KMS-11 (cell line): ENCODE results near the gene RRAD.
"Not testable (repeated sequence)": the region's sequence is repeated elsewhere in the genome, so short reads cannot be mapped to it uniquely, and the experiment has no call there.

Experiments
- H2AFZ ChIP-seq: fragments of 200-600 bp; sonication (generic); 2 replicates; pipeline ENCODE4 v1.6.1; 2016; ENCODE audit warnings: antibody characterized with exemption, mixed run types, low read depth
- H3K27ac ChIP-seq: fragments of 200-600 bp; sonication (generic); 2 replicates; pipeline ENCODE4 v1.6.1; 2016; ENCODE audit warnings: mild to moderate bottlenecking, mixed run types
- H3K27me3 ChIP-seq: fragments of 200-600 bp; sonication (generic); 2 replicates; pipeline ENCODE4 v1.6.1; 2017; ENCODE audit warnings: mild to moderate bottlenecking, low read depth, mixed run types, moderate library complexity; ENCODE audit not compliant: insufficient read depth
- H3K36me3 ChIP-seq: fragments of 200-600 bp; sonication (generic); 2 replicates; pipeline ENCODE4 v1.6.1; 2017; ENCODE audit warnings: mild to moderate bottlenecking, mixed run types; ENCODE audit not compliant: insufficient read depth
- H3K4me1 ChIP-seq: fragments of 200-600 bp; sonication (generic); 2 replicates; pipeline ENCODE4 v1.6.1; 2016; ENCODE audit warnings: mild to moderate bottlenecking, low read depth, mixed run types; ENCODE audit not compliant: poor library complexity, severe bottlenecking
- H3K4me2 ChIP-seq: fragments of 200-600 bp; sonication (generic); 2 replicates; pipeline ENCODE4 v1.7.0; 2016; ENCODE audit warnings: mild to moderate bottlenecking, mixed run types
- H3K4me3 ChIP-seq: fragments of 200-600 bp; sonication (generic); IDR thresholded peaks from 2 replicates; pipeline ENCODE4 v1.6.1; 2017; ENCODE audit warnings: low read depth, low read length, mixed read lengths; ENCODE audit not compliant: insufficient read depth
- H3K79me2 ChIP-seq: fragments of 200-600 bp; sonication (generic); 2 replicates; pipeline ENCODE4 v1.6.1; 2016; ENCODE audit warnings: low read depth, mixed run types; ENCODE audit not compliant: insufficient read depth
- H3K9ac ChIP-seq: fragments of 200-600 bp; sonication (generic); 2 replicates; pipeline ENCODE4 v1.6.1; 2016; ENCODE audit warnings: mild to moderate bottlenecking, mixed run types
- H4K20me1 ChIP-seq: fragments of 200-600 bp; sonication (generic); 2 replicates; pipeline ENCODE4 v1.6.1; 2016; ENCODE audit warnings: mild to moderate bottlenecking, mixed run types; ENCODE audit not compliant: insufficient read depth
- TF ChIP-seq, protein P1 (sequence below): fragments of 200-600 bp; sonication (generic); conservative IDR thresholded peaks from 2 replicates; pipeline ENCODE4 v1.6.1; 2017; ENCODE audit warnings: low read depth, mild to moderate bottlenecking, antibody characterized with exemption, low read length, moderate library complexity, mixed read lengths

The RRAD gene

DNA sequence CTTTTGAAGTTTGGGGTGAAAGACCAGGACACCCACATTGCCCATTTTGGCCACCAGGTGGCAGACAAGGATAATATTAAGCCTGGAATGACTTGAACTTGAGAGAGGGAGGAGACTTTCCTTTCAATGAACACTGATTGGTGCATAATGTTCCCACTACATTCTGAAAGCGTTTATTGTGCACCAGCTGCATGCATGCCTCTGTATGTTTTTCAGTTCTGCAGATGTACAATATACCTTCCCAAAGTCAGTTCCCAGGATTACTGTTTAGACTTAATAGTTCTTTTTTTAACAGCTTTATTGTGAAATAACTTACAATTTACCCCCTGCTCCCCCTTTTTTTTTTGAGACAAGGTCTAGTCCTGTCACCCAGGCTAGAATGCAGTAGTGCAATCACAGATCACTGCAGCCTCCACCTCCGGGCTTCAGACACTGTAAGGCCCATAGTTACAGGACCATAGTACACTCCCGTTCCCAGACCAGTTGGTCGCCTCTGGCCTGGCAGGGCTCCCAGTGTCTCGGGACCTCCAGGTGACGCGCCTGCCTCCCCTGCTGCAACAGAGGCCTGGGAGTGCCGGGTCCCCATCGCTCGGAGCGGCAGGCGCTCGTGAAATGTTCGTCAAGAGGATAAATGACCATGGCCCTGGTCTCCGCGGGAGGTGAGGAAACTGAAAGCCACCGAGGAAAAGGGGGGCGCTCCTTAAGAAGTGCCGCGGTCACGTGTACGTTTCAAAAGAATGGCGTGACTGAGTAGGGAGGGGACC is 22.1 kb upstream of the RRAD start:
- Histone ChIP-seq H3K27me3 (no peaks in the 10 kb centered on the region), H3K79me2 (no peaks in the 10 kb centered on the region), H3K36me3 (no peaks in the 10 kb centered on the region), H4K20me1 (no peaks in the 10 kb centered on the region), H3K27ac (no peak overlapping the region), H3K4me3 (no peak overlapping the region), H2AFZ (peak overlapping the region; percentile 88), H3K4me1 (peaks cover 3% of the 10 kb centered on the region), H3K9ac (no peak overlapping the region), H3K4me2 (peak overlapping the region; percentile 71)
- TF ChIP-seq, protein P1, sequence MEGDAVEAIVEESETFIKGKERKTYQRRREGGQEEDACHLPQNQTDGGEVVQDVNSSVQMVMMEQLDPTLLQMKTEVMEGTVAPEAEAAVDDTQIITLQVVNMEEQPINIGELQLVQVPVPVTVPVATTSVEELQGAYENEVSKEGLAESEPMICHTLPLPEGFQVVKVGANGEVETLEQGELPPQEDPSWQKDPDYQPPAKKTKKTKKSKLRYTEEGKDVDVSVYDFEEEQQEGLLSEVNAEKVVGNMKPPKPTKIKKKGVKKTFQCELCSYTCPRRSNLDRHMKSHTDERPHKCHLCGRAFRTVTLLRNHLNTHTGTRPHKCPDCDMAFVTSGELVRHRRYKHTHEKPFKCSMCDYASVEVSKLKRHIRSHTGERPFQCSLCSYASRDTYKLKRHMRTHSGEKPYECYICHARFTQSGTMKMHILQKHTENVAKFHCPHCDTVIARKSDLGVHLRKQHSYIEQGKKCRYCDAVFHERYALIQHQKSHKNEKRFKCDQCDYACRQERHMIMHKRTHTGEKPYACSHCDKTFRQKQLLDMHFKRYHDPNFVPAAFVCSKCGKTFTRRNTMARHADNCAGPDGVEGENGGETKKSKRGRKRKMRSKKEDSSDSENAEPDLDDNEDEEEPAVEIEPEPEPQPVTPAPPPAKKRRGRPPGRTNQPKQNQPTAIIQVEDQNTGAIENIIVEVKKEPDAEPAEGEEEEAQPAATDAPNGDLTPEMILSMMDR = peak; percentile 92

DNA sequence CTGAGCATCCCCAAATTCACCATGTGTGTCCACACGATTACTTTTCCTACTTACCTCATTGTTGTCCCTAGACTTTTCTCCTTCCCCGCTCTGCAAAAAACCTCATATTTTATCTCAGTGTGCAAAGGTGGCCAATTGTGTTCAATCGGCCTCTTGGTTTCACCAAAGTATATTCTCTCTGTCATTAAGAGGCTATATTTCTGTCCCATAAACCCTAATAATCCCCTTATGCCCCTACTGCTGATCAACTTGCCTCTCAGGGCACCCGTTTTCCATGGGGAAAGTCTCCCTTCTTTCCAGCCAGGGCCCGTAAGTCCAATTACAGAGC is 21.6 kb upstream of the RRAD start:
- TF ChIP-seq, protein P1 = no peak
- Histone ChIP-seq H3K27ac (no peak overlapping the region), H3K36me3 (no peaks in the 10 kb centered on the region), H3K4me3 (no peak overlapping the region), H4K20me1 (no peaks in the 10 kb centered on the region), H3K27me3 (no peaks in the 10 kb centered on the region), H3K79me2 (no peaks in the 10 kb centered on the region), H3K9ac (no peak overlapping the region), H2AFZ (no peak overlapping the region), H3K4me2 (no peak overlapping the region), H3K4me1 (peaks cover 3% of the 10 kb centered on the region)

DNA sequence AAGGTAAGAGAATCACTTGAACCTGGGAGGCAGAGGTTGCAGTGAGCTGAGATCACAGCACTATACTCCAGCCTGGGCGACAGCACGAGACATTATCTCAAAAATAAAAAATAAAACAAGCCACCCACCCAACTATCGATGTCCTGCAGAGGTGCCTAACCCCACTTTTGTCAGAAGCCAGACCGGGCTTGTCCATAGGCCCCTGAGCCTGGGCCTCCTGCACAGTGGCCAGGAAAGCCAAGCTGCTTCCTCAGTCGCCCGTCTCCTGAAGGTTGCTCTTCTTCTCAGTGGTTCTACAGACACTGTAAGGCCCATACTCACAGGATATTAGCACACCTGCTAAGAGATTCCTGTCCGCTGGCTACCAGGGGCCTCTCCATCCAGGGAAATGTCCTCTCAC is 21.2 kb upstream of the RRAD start:
- Histone ChIP-seq H3K27me3 (no peaks in the 10 kb centered on the region), H3K36me3 (no peaks in the 10 kb centered on the region), H3K9ac (no peak overlapping the region), H3K4me2 (no peak overlapping the region), H4K20me1 (no peaks in the 10 kb centered on the region), H3K4me3 (no peak overlapping the region), H3K79me2 (no peaks in the 10 kb centered on the region), H2AFZ (no peak overlapping the region), H3K4me1 (peaks cover 3% of the 10 kb centered on the region), H3K27ac (no peak overlapping the region)
- TF ChIP-seq, protein P1 = no peak

DNA sequence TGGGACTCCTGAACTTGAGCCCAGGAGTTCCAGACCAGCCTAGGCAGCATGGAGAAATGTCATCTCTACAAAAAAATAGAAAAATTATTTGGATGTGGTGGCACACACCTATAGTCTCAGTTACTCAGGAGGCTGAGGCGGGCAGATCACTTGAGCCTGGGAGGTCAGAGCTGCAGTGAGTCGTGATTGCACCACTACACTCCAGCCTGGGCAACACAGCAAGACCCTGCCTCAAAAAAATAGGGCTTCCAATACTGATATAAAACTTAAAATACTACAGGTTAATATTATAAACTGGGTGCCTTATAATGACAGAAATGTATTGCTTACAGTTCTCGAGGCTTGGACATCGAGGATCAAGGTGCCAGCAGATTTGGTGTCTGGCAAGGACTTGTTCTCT is 20.6 kb upstream of the RRAD start:
- TF ChIP-seq, protein P1 = no peak

DNA sequence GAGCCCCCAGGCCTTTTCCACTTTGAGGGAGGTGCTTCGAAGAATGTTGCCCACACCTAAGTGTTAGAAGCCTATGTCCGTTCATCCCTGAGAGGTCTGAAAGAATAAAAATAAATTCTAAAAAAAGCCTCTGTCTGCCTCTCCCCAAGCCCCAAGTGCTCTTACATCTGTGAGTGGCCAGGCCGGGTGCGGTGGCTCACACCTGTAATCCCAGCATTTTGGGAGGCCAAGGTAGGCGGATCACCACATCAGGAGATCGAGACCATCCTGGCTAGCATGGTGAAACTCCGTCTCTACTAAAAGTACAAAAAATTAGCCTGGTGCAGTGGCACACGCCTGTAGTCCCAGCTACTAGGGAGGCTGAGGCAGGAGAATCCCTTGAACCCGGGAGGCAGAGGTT is 19.6 kb upstream of the RRAD start:
- not testable (repeated sequence) for H3K79me2 ChIP-seq, H3K27ac ChIP-seq, H3K27me3 ChIP-seq, H3K4me3 ChIP-seq, H3K9ac ChIP-seq, H3K36me3 ChIP-seq, H3K4me2 ChIP-seq, H4K20me1 ChIP-seq, H2AFZ ChIP-seq, H3K4me1 ChIP-seq

More for the DNA sequence above, 20.6 kb upstream of the RRAD start:
- Histone ChIP-seq H3K27ac (no peak overlapping the region), H3K9ac (no peak overlapping the region), H3K36me3 (no peaks in the 10 kb centered on the region), H3K4me3 (no peak overlapping the region), H2AFZ (no peak overlapping the region), H4K20me1 (no peaks in the 10 kb centered on the region), H3K27me3 (no peaks in the 10 kb centered on the region), H3K79me2 (no peaks in the 10 kb centered on the region), H3K4me1 (peaks cover 3% of the 10 kb centered on the region), H3K4me2 (no peak overlapping the region)
